Measurements from ENCODE around the gene PLCH2.
A peak's percentile ranks its signal among the peaks of the same experiment; 100 is the strongest.

PLCH2 gene

GRCh38 chr1:2506901-2507565, 30.9 kb downstream of the PLCH2 start:
- Histone ChIP-seq H3K9me3 (replicated peaks in 1 of 11) (no peaks in the 10 kb centered on the region), H3K27ac (no peak overlapping the region), H3K36me3 (peaks cover 41 to 53% (median 50%) of the 10 kb centered on the region in 11 experiments), H3K4me2 (peak overlapping the region in 6 of 11 experiments; percentile 1 to 59 (median 42); a peak in 8 of 22 replicates), H3K27me3 (no peaks in the 10 kb centered on the region), H3K4me3 (no peak overlapping the region), H3K4me1 (peaks cover 10 to 38% (median 22%) of the 10 kb centered on the region in 10 experiments; a peak in 19 of 20 replicates), H3K9ac (peak overlapping the region in 4 of 11 experiments; percentile 16 to 44 (median 26); a peak in 4 of 22 replicates), H4K20me1 (peaks cover 21 to 100% (median 77%) of the 10 kb centered on the region in 11 experiments; a peak in 21 of 22 replicates)
- no peak for TF ChIP-seq Cebpa-rat (IDR thresholded peaks at IDR 0.05)

DNA sequence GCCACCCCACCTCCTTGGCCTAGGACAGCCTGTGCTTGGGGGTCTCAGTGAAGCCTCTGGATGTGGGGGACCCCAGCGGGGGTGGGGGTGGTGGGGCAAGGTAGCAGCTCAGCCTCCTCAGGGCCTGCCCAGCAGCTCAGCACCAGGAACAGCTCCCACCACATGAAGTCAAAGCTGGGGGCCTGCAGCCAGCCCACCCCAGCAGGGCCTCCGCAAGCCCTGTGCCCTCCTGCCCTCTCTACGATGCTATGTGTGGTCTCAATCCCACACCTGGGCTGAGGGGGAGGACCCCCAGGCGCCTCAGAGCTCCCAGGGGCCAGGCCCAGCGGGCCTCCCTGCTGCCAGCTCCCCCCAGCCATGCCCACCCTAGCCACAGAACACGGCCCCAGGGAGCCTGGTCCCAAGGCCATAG, 31.7 kb downstream of the PLCH2 start:
- Histone ChIP-seq H4K20me1 (peaks cover 21 to 100% (median 81%) of the 10 kb centered on the region in 11 experiments; a peak in 21 of 22 replicates), H3K36me3 (peaks cover 49 to 60% (median 57%) of the 10 kb centered on the region in 11 experiments)
- TF ChIP-seq Cebpa-rat (IDR thresholded peaks at IDR 0.05): no peak

DNA sequence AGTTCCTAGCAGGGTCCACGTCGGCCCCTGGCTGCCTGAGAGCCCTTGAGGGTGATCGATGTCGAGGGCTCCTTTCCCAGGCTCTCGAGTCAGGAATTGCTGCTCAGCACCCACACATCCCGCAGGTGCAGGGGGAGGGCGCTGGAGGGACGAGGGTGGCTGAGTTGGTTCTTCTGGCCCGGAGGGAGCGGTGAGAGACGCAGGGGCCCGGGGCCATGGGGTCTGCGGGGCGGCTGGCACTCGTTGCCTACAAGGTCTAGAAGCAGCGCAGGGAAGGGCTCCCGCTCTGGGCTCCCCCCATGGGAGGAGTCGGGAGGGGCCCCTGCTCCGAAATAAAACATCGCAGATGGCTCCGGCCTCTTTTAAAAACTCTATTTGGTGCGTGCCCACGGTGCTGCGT, 32.1 kb downstream of the PLCH2 start:
- no peak overlapping the region for H3K9ac ChIP-seq
- H3K36me3 ChIP-seq: peaks cover 53 to 65% (median 62%) of the 10 kb centered on the region in 11 experiments
- TF ChIP-seq Cebpa-rat (IDR thresholded peaks at IDR 0.05): no peak

More for the DNA sequence above, 31.7 kb downstream of the PLCH2 start:
- Histone ChIP-seq H3K27me3 (no peaks in the 10 kb centered on the region), H3K27ac (no peak overlapping the region), H3K4me2 (no peak overlapping the region), H3K4me1 (peaks cover 10 to 31% (median 18%) of the 10 kb centered on the region in 10 experiments; a peak in 18 of 20 replicates), H3K4me3 (no peak overlapping the region), H3K9ac (no peak overlapping the region), H3K9me3 (replicated peaks in 1 of 11) (no peaks in the 10 kb centered on the region)

DNA sequence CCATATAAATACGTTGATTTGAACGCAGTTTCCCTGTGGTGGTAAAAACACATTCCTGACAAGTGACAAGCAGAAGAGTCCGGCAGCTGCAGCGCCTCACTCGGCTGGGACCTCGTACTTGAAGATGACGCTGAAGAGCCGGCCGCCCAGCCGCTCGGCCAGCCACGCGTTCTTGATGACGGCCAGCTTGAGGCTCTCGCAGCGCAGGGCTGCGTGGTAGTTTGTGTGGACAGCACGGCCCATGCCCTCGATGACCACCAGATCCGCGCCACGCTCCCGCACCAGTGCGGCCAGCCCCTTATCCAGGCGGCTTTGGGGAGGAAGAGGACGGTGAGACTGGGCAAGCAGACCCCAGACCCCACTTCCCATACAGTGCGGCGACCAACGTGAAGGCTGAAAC, 32.7 kb downstream of the PLCH2 start:
- Histone ChIP-seq H4K20me1 (peaks cover 24 to 100% (median 91%) of the 10 kb centered on the region in 11 experiments; a peak in 21 of 22 replicates), H3K27me3 (no peaks in the 10 kb centered on the region)

More for the DNA sequence above, 32.1 kb downstream of the PLCH2 start:
- no peaks in the 10 kb centered on the region for H3K27me3 ChIP-seq
- no peaks in the 10 kb centered on the region for H3K9me3 ChIP-seq (replicated peaks in 1 of 11)
- H3K4me3 ChIP-seq: no peak overlapping the region
- no peak overlapping the region for H3K27ac ChIP-seq
- H4K20me1 ChIP-seq: peaks cover 21 to 100% (median 85%) of the 10 kb centered on the region in 11 experiments; a peak in 21 of 22 replicates
- H3K4me2 ChIP-seq: no peak overlapping the region
- peaks cover 10 to 31% (median 18%) of the 10 kb centered on the region in 10 experiments; a peak in 18 of 20 replicates for H3K4me1 ChIP-seq

DNA sequence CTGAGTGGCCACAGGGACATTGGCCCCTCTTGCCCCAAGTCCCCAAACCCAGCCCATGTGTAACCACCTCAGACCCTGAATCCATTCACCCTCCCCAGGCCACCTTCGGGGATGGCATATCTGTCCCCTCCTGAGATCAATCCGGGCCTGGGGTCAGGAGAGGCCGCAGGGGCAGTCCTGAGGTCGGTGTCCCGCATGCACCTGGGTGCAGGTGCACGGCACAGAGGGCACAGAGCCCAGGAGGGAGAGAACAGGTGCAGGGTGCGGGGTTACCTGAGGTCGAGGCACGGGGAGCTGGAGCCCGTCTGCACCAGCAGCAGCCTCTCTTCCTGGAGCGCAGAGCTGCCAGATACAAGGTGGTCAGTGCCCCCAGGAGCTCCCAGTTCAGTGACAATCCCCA, 33.5 kb downstream of the PLCH2 start:
- H3K4me3 ChIP-seq: no peak overlapping the region
- no peak overlapping the region for H3K9ac ChIP-seq
- no peak for TF ChIP-seq Cebpa-rat (IDR thresholded peaks at IDR 0.05)
- H3K27ac ChIP-seq: no peak overlapping the region
- H4K20me1 ChIP-seq: peaks cover 27 to 97% (median 88%) of the 10 kb centered on the region in 11 experiments; a peak in 21 of 22 replicates
- H3K36me3 ChIP-seq: peaks cover 64 to 76% (median 73%) of the 10 kb centered on the region in 11 experiments
- no peak overlapping the region for H3K4me2 ChIP-seq
- no peaks in the 10 kb centered on the region for H3K9me3 ChIP-seq (replicated peaks in 1 of 11)
- H3K27me3 ChIP-seq: no peaks in the 10 kb centered on the region
- H3K4me1 ChIP-seq: peaks cover 10 to 25% (median 16%) of the 10 kb centered on the region in 10 experiments; a peak in 18 of 20 replicates

More for the DNA sequence above, 32.7 kb downstream of the PLCH2 start:
- peaks cover 59 to 70% (median 67%) of the 10 kb centered on the region in 11 experiments for H3K36me3 ChIP-seq
- H3K4me2 ChIP-seq: no peak overlapping the region
- TF ChIP-seq Cebpa-rat (IDR thresholded peaks at IDR 0.05): no peak
- H3K4me1 ChIP-seq: peaks cover 10 to 31% (median 18%) of the 10 kb centered on the region in 10 experiments; a peak in 18 of 20 replicates
- H3K4me3 ChIP-seq: no peak overlapping the region
- H3K27ac ChIP-seq: no peak overlapping the region
- no peaks in the 10 kb centered on the region for H3K9me3 ChIP-seq (replicated peaks in 1 of 11)
- no peak overlapping the region for H3K9ac ChIP-seq

DNA sequence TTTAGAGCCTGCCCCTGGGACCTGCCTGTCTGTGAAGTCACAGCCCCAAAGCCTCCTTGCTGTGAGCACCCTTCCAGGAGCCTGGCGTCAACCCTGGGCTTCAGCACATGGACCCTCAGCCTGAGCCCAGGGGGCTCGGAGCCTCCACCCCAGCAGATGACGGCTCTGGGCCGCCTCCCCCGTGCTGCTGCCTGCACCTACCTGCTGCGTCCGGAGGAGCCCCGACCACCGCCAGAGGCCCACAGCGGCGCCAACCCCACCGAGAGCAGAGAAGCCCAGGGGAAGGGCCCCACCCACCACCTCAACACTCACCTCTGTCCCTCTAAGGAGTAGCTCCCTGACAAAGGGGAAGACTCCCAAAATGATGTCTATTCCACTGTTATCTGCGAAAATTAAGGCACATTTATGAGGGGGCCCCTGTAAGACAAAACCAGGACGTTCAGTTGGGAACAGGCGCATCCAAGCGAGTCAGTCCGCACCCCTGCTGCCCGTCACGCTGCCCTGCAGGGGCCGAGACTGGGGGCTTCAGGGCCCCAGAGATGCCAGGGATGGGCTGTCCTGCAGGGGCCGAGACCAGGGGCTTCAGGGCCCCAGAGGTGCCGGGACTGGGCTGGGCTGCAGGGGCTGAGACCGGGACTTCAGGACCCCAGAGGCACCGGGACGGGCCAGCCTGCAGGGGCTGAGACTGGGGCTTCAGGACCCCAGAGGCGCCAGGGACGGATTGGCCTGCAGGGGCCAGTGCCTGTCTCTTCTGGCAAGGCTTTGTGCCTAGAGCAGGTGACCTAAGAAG, 34.5 kb downstream of the PLCH2 start:
- no peak for TF ChIP-seq Cebpa-rat (IDR thresholded peaks at IDR 0.05)
- H3K4me2 ChIP-seq: no peak overlapping the region
- no peak overlapping the region for H3K4me3 ChIP-seq
- H3K9me3 ChIP-seq (replicated peaks in 1 of 11): no peaks in the 10 kb centered on the region
- no peaks in the 10 kb centered on the region for H3K27me3 ChIP-seq
- no peak overlapping the region for H3K9ac ChIP-seq
- H3K36me3 ChIP-seq: peaks cover 73 to 86% (median 83%) of the 10 kb centered on the region in 11 experiments
- peaks cover 8 to 19% (median 15%) of the 10 kb centered on the region in 10 experiments; a peak in 18 of 20 replicates for H3K4me1 ChIP-seq
- H3K27ac ChIP-seq: no peak overlapping the region
- peaks cover 27 to 96% (median 87%) of the 10 kb centered on the region in 11 experiments; a peak in 21 of 22 replicates for H4K20me1 ChIP-seq

GRCh38 chr1:2512862-2513421, 36.9 kb downstream of the PLCH2 start:
- no peaks in the 10 kb centered on the region for H3K9me3 ChIP-seq (replicated peaks in 1 of 11)
- no peaks in the 10 kb centered on the region for H3K27me3 ChIP-seq
- no peak overlapping the region for H3K9ac ChIP-seq
- no peak for TF ChIP-seq Cebpa-rat (IDR thresholded peaks at IDR 0.05)
- peaks cover 96 to 98% (median 97%) of the 10 kb centered on the region in 11 experiments for H3K36me3 ChIP-seq
- peaks cover 28 to 96% (median 87%) of the 10 kb centered on the region in 11 experiments; a peak in 21 of 22 replicates for H4K20me1 ChIP-seq
- no peak overlapping the region for H3K4me2 ChIP-seq
- H3K4me1 ChIP-seq: peaks cover 0 to 20% (median 13%) of the 10 kb centered on the region in 10 experiments; a peak in 16 of 20 replicates
- no peak overlapping the region for H3K4me3 ChIP-seq
- no peak overlapping the region for H3K27ac ChIP-seq

DNA sequence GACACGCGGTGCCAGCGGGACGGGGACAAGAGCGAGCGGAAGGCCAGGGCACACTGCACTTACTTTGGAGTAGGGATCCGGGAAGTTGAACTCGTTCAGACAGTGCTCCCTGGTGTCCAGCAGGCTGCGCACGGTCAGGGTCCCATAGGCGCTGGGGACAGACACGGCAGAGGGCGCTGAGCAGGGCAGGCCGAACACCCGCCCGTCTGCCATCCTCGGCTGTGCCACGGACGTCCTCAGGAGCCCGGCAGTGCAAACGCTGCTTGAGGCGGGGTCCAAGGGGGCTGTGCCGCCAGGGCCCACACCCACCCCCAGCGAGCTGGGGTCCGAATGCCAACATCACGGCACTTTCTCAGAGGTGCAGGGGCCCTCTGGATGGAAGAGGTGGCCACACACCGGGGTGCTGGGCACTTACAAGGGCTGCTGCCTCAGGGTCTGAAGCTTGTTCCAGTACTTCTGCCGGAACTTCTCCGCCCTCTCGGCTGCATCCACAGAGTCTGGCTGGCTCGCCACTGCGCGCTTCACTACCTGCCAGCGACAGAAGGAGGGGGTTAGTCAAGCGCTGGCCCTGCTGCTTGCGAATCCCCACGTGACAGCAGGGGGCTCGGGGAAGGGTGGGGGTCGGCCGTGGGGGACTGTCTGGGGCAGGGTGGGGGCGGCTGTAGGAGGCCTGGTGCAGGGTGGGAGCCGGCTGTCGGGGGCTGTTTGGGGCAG, 38.0 kb downstream of the PLCH2 start:
- H3K36me3 ChIP-seq: peaks cover 96 to 98% (median 97%) of the 10 kb centered on the region in 11 experiments
- H3K4me3 ChIP-seq: no peak overlapping the region
- H3K4me1 ChIP-seq: peaks cover 0 to 31% (median 25%) of the 10 kb centered on the region in 10 experiments; a peak in 16 of 20 replicates
- H3K9me3 ChIP-seq (replicated peaks in 1 of 11): no peaks in the 10 kb centered on the region
- H3K27me3 ChIP-seq: no peaks in the 10 kb centered on the region
- TF ChIP-seq Cebpa-rat (IDR thresholded peaks at IDR 0.05): no peak
- H3K9ac ChIP-seq: no peak overlapping the region
- no peak overlapping the region for H3K27ac ChIP-seq
- no peak overlapping the region for H3K4me2 ChIP-seq
- H4K20me1 ChIP-seq: peaks cover 39 to 97% (median 89%) of the 10 kb centered on the region in 11 experiments; a peak in 21 of 22 replicates

Data from BLaER1 treated with 17β-estradiol and CSF1 and Interleukin-3, amounts not matched to agents 10 nM and 100 nM (cell line).